Activated CD8-positive, alpha-beta T cell treated with anti-CD3 and anti-CD28 coated beads for 36 hours (primary cell): ENCODE results near the gene CLNK. TPM values are rescaled to one million over a fixed set of nuclear protein-coding genes. Genes with fewer than 3 reads are reported as not detected.

Experiments
- ATAC-seq: fragments of 200-7000 bp; cut with Tn5 transposase; one replicate; pipeline ENCODE4 v1.10.0; 2021; ENCODE audit warnings: mild to moderate bottlenecking, moderate library complexity
- CTCF ChIA-PET: fragments of 350-600 bp; sonication (Branson Sonifier 250); formaldehyde crosslinking; loops from one replicate; lab custom pipeline; 2021; ENCODE audit warnings: antibody characterized with exemption; lab: Charles Lee
- POLR2A ChIA-PET: fragments of 350-600 bp; sonication (Branson Sonifier 250); formaldehyde crosslinking; loops from one replicate; lab custom pipeline; 2021; ENCODE audit warnings: antibody characterized with exemption; lab: Charles Lee
- DNase-seq: peaks from one replicate; pipeline ENCODE4 v3.0.0-alpha.2; 2020
- H3K27ac Mint-ChIP-seq: one replicate; pipeline ENCODE4 v1.8.0; 2021; ENCODE audit warnings: mild to moderate bottlenecking, mixed read lengths
- H3K27me3 Mint-ChIP-seq: one replicate; pipeline ENCODE4 v1.8.0; 2021; ENCODE audit warnings: mixed read lengths
- H3K36me3 Mint-ChIP-seq: one replicate; pipeline ENCODE4 v1.8.0; 2021; ENCODE audit warnings: low read depth, mixed read lengths
- H3K4me1 Mint-ChIP-seq: one replicate; pipeline ENCODE4 v1.8.0; 2021; ENCODE audit warnings: low read depth, mixed read lengths
- H3K4me3 Mint-ChIP-seq: one replicate; pipeline ENCODE4 v1.8.0; 2021; ENCODE audit warnings: mild to moderate bottlenecking, moderate library complexity, mixed read lengths
- H3K9me3 Mint-ChIP-seq: one replicate; pipeline ENCODE4 v1.8.0; 2021; ENCODE audit warnings: mixed read lengths
- CTCF ChIP-seq: fragments of 200-600 bp; IDR thresholded peaks from one replicate; pipeline ENCODE4 v1.8.0; 2022; ENCODE audit warnings: antibody characterized with exemption, mild to moderate bottlenecking
- intact Hi-C: fragments of 100-400 bp; cut with micrococcal nuclease; formaldehyde crosslinking; loops from one replicate; pipeline ENCODE4 v1.10.0; 2022
- total RNA-seq, 2 experiments: library from RNA; stranded (reverse); gene quantifications; one replicate each; pipeline ENCODE4 v1.2.3, GENCODE V29; 2021

Gene CLNK
- total RNA-seq, 2 experiments from 2014 or later = 0.18 TPM; not detected in 1

DNA sequence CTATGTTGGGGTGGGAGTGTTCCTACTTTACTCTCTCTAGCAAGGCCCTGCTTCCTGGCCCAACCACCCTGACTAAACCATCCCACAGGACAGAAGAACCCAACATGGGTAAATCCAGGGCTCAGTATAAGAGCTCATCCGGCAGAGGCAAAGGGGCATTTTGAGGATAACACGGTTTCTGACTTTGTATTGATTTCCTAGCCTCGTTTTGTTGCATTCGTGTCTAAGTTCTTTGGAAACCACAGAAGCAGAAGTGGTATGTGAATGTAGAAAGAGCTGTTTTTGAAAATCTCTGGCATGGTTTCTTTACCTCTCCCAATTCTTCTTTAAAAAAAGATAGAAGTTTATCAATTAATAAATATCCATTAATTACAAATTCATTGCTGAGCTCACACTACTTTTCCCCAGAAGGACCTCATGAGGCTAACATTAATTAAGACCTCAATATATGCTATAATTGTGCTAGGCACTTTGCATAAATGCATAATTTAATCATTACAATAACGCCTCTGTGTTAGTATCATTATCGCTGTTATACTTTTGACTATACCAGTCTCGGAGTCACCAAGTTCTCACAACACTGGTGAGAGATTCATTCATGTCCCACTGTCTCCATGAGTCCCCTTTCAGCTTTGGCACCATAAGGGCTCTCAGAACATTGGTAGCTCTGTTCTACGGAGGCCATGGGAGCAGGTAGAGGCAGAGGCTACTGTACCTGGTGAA is 5.8 kb upstream of the CLNK start:
- Mint-ChIP-seq H3K9me3 (no peaks in the 10 kb centered on the region), H3K27me3 (no peaks in the 10 kb centered on the region), H3K27ac (no peak overlapping the region), H3K4me1 (peaks cover 3% of the 10 kb centered on the region), H3K4me3 (no peak overlapping the region), H3K36me3 (no peaks in the 10 kb centered on the region)
- DNase-seq (no peak), ATAC-seq (no peak)
- intact Hi-C loops = no loop called here
- ChIA-PET CTCF (no interaction called here), POLR2A (interaction anchor here (0.5 kb wide), 1 partner anchor 273 kb away, joined by 3 read pairs; no protein-coding TSS in a partner anchor)
- no peak for TF ChIP-seq CTCF

GRCh38 chr4:10688846-10689245 is 4.3 kb upstream of the CLNK start:
- ATAC-seq (no peak), DNase-seq (no peak)
- H3K4me3 Mint-ChIP-seq = no peak overlapping the region
- no peak overlapping the region for H3K27ac Mint-ChIP-seq
- H3K4me1 Mint-ChIP-seq = peaks cover 6% of the 10 kb centered on the region
- no peak for TF ChIP-seq CTCF
- no peaks in the 10 kb centered on the region for H3K9me3 Mint-ChIP-seq
- intact Hi-C loops = no loop called here
- no peaks in the 10 kb centered on the region for H3K36me3 Mint-ChIP-seq
- CTCF ChIA-PET = no interaction called here
- no peaks in the 10 kb centered on the region for H3K27me3 Mint-ChIP-seq
- POLR2A ChIA-PET = no interaction called here

- no peaks in the 10 kb centered on the region for H3K36me3 Mint-ChIP-seq
- no peaks in the 10 kb centered on the region for H3K9me3 Mint-ChIP-seq
- no peak overlapping the region for H3K27ac Mint-ChIP-seq
- H3K4me3 Mint-ChIP-seq = no peak overlapping the region
- peaks cover 6% of the 10 kb centered on the region for H3K4me1 Mint-ChIP-seq
- intact Hi-C loops = no loop called here
- no peak for ATAC-seq
- ChIA-PET CTCF (no interaction called here), POLR2A (no interaction called here)
- DNase-seq = no peak
- H3K27me3 Mint-ChIP-seq = no peaks in the 10 kb centered on the region
- TF ChIP-seq CTCF = no peak
Measured at GRCh38 chr4:10688022-10688421, 3.5 kb upstream of the CLNK start.

GRCh38 chr4:10687526-10687925 is 3.0 kb upstream of the CLNK start:
- Mint-ChIP-seq H3K36me3 (no peaks in the 10 kb centered on the region), H3K4me3 (no peak overlapping the region), H3K27ac (no peak overlapping the region), H3K4me1 (peaks cover 6% of the 10 kb centered on the region), H3K9me3 (no peaks in the 10 kb centered on the region), H3K27me3 (no peaks in the 10 kb centered on the region)
- CTCF ChIA-PET = no interaction called here
- intact Hi-C loops = no loop called here
- DNase-seq = no peak
- ATAC-seq = no peak
- no peak for TF ChIP-seq CTCF
- POLR2A ChIA-PET = no interaction called here

- ChIA-PET POLR2A (no interaction called here), CTCF (interaction anchor here (1.0 kb wide), 1 partner anchor 11 kb away, joined by 3 read pairs; no protein-coding TSS in a partner anchor)
- TF ChIP-seq CTCF = no peak
- Mint-ChIP-seq H3K36me3 (no peaks in the 10 kb centered on the region), H3K27ac (no peak overlapping the region), H3K27me3 (peaks cover 1% of the 10 kb centered on the region), H3K4me1 (peaks cover 3% of the 10 kb centered on the region), H3K9me3 (peaks cover 2% of the 10 kb centered on the region), H3K4me3 (no peak overlapping the region)
- no peak for ATAC-seq
- intact Hi-C loops = no loop called here
- no peak for DNase-seq
Measured at GRCh38 chr4:10682397-10682796, 2.2 kb downstream of the CLNK start.
